GM21367 (cell line): ENCODE data around the gene IFI44.

Experiments used
- ATAC-seq: cut with Tn5 transposase; IDR thresholded peaks from one replicate; pipeline ENCODE4 v1.9.1; 2021; ENCODE audit not compliant: unreplicated experiment

The IFI44 gene, protein sequence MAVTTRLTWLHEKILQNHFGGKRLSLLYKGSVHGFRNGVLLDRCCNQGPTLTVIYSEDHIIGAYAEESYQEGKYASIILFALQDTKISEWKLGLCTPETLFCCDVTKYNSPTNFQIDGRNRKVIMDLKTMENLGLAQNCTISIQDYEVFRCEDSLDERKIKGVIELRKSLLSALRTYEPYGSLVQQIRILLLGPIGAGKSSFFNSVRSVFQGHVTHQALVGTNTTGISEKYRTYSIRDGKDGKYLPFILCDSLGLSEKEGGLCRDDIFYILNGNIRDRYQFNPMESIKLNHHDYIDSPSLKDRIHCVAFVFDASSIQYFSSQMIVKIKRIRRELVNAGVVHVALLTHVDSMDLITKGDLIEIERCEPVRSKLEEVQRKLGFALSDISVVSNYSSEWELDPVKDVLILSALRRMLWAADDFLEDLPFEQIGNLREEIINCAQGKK

DNA sequence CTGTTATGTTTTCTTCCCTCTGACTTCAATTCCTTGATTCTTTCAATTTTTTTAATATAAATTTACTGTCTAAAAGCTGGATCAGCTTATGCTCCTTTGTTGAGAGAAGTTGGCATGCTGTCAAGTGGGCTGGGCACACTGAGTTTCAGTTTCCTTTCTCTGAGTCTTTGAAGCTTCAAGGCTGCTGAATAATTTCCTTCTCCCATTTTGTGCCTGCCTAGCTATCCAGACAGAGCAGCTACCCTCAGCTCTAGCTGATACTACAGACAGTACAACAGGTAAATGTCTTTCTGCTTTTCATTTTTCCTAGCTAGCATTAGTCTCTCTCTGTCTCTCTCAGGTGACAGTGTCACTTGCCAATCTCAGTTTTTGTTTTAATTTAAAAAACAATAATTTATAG is at the start of gene IFI44:
IFI44 (plus strand) TSS at position 204 of the 400 bp plus-strand sequence. CDS start 365 bp downstream, outside the sequence.
- peak; percentile 89 for ATAC-seq

DNA sequence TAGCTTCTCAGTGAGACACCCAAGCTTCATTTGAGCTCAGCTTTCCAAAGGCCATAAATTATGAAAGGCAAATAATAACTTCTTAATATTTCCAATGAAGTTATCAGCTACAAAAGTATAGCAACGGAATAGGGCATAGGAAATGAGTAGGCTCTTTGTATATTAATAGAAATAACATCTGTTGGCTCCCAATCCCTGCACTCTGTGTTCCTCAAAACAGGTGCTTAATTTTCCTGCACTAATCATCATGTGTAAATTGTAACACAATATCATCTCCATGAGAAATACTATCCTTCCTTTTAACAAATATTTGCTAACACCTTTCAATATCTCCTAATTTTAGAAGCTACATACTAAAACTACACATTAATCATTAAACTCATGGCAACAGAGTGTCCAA is 48.6 kb upstream of the IFI44 start:
- no peak for ATAC-seq

DNA sequence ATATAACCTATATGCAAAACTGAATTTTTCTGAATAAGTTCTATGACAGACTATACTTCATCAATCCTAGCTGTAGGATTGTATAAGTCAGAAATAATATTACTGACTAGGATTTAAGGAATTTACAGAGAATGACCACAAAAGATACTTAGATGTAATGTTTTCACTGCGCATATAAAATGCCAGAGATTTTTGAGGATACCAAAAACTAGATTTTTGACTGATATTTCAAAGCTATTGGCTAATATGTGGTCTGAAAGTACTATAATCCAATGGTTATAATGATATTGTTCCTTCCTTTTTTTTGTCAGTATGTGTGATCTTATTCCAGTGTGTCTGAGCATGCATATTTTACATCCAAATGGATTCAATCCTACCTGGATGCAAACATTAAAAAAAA is 46.4 kb upstream of the IFI44 start:
- no peak for ATAC-seq

DNA sequence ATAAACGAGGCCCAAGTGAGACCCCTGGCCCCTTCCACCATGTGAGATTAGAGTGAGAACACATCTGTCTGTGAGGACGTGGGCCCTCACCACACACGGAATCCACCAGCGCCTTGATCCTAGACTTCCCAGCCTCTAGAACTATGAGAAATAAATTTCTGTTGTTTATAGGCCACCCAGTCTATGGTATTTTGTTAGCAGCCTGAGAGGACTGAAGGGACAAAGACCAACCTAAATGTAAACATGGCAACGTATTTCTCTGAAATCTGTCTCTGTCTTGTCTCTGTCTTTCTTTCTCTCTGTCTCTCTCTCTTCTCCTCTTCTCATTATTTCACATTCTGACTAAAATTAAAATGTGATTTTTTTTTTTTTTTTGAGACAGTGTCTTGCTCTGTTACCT is 45.0 kb upstream of the IFI44 start:
- ATAC-seq, result no peak

DNA sequence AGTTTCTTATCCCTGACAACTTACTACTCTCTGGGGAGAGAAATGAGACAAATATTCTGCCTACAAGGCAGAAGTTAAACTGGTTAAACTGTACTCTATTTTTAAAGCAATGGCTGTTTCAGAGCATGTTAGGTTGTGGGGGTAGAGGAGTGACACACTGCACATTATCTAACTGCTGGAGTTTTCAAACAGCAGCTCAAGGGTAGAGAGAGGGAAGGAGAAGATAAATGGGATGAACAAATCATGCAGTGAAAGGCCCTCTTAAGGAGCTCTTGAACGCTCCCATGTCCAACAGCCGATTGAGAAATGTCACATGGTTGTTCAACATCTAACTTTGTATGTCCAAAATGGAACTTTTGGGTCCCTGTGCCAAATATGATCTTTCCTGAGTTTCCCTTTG is 43.4 kb upstream of the IFI44 start:
- ATAC-seq, result no peak

DNA sequence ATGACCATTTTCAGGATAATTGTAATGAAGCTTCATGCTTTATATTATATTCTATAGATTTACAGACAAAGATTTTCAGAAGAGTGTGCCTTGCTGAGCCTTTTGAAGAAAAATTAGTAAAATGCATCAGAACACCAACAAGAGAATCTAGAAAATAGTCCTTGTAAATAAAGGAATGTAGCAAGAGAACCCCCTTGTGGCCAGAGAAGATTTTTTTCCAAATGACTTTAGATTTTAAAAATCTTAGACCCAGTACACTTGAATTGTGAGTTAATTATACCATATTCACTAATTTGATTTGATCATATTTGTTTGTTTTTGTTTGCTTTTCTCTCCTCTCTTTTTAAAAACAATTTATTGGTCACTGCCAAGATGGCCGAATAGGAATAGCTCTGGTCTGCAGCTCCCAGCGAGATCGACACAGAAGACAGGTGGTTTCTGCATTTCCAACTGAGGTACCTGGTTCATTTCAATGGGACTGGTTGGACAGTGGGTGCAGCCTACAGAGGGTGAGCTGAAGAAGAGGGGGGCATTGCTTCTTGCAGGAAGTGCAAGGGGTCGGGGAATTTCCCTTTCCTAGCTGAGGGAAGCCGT is 42.2 kb upstream of the IFI44 start:
- no peak for ATAC-seq

DNA sequence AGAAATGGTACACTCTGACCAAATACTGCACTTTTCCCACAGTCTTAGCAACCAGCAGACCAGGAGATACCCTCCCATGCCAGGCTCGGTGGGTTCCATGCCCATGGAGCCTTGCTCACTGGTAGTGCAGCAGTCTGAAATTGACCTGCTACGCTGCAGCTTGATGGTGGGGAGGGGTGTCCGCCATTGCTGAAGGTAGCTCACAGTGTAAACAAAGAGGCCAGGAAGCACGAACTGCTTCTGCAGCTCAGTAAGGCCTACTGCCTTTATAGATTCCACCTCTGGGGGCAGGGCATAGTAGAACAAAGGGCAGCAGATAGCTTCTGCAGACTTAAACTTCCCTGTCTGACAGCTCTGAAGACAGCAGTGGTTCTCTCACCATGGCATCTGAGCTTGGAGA is 41.7 kb upstream of the IFI44 start:
- no peak for ATAC-seq

DNA sequence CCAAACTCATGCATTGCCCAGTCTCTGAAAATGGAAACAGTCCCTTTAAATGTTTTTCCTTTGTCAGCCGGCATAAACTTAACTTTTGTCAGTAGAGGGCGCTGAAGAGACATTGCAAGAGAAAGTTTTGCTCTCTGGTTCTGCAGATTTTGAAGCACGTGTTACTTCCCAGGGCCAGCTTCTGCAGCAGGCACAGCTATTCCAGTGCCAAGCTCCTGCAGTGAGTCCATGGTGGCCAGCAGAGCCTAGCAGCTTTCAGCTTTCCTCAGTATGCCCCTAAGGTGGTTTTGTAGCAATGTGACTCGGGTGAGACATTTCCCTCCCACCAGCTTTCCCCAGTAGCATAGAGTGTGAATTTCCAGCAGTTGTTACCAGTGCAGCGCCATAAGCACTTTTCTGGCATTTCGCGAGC is 32.0 kb upstream of the IFI44 start:
- peak; percentile 49 for ATAC-seq

DNA sequence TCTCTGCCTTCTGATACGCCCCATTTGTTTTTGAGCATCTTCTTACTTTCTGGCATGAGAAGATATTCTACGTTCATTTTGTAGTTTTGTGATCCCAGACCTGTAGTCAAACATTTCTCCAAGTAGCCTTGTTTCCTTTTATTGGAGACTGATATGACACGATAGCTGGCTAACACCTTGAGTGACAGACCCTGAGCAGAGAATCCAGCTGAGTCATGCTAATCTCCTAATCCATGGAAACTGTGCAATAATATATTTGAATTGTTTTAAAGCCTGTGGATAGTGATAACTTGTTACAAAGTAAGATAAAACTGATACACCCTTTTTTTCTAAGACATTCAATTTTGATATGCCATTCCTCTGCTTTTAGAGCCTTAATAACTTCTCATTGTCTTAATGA is 30.6 kb upstream of the IFI44 start:
- no peak for ATAC-seq

DNA sequence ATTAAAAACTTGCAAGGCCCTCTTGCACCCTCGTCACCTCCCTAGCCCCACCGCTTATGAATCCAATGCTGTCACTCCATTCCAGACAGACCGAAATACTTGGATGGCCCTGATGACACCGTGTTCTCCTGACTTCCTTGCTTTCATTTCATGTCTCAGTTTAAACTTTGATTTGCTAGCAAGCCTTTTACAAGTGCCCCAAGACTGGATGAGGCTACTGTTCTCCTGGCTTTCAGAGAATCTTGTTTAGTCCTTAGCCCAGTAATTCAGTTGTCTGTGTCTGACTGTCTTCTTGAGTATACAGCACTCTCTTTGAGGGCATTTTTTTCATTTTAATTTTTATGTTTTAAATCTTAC is 30.2 kb upstream of the IFI44 start:
- ATAC-seq, result peak; percentile 0

DNA sequence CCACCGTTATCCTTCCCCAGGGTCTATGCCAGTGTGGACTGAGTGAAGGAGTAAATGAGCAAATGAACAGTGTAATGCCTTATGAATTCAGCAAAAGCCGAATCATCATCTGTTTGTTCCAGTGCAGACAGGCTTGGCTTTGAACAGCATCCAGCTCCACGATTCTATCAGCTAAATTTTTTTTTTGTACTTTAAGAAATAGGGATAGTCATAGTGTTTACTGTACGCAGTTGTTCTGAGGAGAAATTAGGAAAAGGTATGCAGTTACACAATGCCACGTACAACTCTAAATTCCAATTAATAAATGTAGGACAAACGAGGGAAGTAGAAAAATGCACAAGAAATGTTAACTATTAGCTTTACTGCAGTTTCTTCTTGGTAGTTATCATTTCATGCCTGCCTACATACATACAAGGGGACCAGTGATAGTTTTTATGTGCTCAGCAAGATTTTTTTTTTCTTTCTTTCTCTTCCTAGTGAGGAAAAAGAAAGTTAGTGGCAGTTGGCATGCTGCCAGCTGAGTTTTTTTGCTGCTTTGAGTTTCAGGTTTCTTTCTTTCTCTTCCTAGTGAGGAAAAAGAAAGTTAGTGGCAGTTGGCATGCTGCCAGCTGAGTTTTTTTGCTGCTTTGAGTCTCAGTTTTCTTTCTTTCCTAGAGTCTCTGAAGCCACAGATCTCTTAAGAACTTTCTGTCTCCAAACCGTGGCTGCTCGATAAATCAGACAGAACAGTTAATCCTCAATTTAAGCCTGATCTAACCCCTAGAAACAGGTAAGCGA is 29.6 kb upstream of the IFI44 start, which contains the start of gene IFI44L:
IFI44L (plus strand) TSS at position 646 of the 777 bp plus-strand sequence. CDS start 7,468 bp downstream, outside the sequence.
- ATAC-seq, result peak; percentile 46

DNA sequence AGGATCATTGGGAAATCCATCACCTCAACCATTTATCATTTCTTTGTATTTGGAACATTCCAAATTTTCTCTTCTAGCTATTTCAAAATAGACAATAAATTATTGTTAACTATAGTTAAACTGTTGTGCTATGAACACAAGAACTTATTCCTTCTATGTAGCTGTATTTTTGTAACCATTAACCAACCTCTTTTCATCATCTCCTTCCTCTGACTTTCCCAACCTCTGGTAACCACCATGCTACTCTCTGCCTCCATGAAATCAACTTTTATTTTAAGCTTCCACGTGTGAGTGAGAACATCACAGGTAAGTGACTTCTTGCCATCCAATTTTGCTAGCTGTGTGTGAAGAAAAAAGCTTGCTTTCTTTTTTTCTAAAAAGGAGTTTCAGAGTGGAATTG is 29.0 kb upstream of the IFI44 start:
- ATAC-seq, result no peak

DNA sequence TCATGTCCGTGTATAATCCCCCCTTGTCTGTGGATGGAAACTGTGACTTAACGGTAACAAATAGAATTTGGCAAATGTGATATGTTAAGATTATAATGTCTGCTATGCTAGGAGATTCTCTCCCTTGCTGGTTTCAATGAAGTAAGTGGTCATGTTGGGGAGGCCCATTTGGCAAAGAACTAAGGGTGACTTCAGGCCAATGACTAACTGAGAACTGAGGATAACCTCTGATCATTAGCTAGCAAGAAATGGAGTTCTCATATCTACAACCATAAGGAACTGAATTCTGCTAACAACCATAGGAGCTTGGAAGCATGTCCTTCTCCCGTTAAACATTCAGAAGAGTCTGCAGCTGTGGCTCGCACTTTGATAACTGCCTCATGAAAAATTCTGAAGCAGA is 27.1 kb upstream of the IFI44 start:
- no peak for ATAC-seq

DNA sequence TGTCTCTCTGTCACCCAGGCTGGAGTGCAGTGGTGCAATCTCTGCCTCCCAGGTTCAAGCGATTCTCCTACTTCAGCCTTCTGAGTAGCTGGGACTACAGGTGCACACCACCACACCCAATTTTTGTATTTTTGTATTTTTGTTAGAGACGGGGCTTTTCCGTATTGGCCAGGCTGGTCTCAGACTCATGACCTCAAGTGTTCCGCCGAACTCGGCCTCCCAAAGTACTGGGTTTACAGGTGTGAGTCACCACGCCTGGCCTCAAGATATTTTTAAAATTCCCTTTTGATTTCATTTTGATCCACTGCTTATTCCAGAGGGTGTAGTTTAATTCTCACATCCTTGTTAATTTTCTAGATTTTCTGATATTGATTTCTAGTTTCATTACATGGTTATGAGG is 25.6 kb upstream of the IFI44 start:
- ATAC-seq, result no peak

DNA sequence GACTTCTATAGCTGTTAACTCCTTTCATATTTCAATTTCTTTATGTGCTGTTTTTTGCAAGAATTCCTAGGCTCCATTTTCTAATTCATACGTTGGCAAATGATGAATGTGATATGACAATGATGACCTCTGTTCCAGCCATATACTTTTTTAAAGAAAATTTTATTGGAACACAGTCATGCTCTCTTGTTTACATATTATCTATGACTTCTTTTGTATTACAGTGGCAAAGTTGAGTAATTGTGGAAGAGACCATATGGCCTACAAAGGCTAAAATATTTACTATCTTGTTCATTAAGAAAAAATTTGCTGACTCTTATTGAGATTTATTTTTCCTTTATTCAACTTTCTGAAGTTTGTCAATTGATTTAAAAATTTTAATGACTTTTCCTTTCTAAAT is 22.3 kb upstream of the IFI44 start:
- ATAC-seq, result no peak

DNA sequence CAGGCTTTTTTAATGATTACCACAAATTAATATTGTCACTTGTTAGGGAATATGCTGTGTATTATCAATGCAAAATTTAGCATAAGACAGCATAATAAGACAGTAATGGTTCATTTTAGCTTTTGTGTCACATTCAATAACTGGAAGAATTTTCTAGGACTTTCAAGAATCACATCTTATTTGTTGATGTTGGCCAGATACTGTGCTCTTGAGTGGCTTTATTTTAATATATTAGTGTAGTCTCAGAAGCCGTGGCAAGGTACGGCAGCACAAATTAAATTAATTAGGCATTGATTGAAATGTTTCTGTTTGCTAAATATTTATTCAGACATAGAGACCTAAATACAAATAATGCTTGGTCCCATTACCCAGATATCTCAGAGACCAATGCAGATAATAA is 19.0 kb upstream of the IFI44 start:
- no peak for ATAC-seq

DNA sequence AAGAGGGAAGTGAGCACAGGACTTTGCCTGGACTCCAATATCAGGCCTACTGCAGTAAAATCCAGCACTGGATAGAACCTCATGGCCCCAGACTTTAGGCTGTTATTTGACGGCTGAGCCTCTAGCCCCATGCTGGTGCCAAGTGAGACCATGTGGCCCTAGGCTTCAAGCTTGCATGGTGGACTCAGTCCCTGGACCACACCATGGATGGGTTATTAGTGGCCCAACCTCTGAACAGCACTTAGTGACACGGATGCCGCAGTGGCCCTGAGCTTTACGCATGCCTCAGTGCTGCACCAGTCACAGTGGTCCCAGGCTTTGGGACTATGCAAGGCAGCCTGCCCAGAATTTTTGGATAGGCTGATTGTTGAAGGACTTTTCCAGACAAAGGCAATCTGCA is 16.4 kb upstream of the IFI44 start:
- ATAC-seq, result no peak

DNA sequence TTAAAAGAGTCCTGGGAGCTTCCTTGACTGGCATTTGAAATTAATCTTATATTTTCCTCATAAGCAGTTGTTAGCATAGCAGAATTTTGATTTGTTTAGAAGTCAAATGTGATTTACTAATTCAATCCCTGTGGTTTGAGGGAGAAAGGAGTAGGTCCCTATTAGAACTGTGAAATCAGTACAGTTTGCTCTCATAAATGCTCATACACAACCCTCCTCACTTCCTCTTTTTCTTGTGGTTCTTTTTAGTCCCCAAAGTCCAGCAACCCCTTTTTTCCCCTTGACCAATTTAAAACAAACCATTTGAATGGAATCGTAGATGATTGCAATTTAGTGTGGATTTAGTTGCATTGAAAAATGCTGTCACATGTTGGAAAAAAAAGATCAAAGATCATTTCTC is 9.2 kb upstream of the IFI44 start:
- ATAC-seq, result no peak

DNA sequence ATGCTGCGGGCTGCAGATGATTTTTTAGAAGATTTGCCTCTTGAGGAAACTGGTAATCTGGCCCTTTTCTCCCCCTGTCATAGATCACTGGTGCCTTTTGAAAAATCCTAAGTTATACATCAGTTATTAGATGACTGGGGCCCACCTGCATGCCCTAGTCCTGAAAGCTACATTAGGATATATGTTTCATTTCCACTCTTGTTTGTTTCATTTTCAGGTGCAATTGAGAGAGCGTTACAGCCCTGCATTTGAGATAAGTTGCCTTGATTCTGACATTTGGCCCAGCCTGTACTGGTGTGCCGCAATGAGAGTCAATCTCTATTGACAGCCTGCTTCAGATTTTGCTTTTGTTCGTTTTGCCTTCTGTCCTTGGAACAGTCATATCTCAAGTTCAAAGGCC is 8.1 kb upstream of the IFI44 start:
- no peak for ATAC-seq

DNA sequence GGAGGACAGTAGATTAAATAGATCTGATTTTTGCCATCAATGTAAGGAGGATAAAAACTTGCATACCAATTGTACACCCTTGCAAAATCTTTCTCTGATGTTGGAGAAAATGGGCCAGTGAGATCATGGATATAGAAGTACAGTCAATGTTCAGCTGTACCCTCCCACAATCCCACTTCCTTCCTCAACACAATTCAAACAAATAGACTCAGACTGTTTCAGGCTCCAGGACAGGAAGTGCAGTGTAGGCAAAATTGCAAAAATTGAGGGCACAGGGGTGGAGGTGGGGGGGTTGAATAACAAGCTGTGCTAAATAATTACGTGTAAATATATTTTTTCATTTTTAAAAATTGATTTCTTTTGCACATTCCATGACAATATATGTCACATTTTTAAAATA is 3.9 kb upstream of the IFI44 start:
- no peak for ATAC-seq

DNA sequence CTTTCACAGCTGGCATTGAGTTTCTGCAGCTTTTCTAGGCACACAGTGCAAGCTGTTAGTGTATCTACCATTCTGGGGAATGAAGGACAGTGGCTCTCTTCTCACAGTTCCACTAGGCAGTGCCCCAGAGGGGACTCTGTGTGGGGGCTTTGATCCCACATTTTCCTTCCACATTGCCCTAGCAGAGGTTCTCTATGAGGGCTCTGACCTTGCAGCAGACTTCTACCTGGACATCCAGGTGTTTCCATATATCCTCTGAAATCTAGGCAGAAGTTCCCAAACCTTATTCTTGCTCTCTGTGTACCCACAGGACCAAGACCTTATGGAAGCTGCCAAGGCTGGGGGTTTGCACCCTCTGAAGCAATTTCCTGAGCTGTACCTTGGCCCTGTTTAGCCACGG is 2.4 kb upstream of the IFI44 start:
- no peak for ATAC-seq

DNA sequence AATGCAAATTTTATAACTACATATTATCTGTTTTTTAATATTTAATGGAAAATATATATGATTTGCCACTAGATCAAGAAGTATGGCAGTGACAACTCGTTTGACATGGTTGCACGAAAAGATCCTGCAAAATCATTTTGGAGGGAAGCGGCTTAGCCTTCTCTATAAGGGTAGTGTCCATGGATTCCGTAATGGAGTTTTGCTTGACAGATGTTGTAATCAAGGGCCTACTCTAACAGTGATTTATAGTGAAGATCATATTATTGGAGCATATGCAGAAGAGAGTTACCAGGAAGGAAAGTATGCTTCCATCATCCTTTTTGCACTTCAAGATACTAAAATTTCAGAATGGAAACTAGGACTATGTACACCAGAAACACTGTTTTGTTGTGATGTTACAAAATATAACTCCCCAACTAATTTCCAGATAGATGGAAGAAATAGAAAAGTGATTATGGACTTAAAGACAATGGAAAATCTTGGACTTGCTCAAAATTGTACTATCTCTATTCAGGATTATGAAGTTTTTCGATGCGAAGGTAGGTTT is 556 bp downstream of the IFI44 start:
- ATAC-seq, result no peak
